Measurements from ENCODE around the gene KRTAP27-1.

The KRTAP27-1 gene

DNA sequence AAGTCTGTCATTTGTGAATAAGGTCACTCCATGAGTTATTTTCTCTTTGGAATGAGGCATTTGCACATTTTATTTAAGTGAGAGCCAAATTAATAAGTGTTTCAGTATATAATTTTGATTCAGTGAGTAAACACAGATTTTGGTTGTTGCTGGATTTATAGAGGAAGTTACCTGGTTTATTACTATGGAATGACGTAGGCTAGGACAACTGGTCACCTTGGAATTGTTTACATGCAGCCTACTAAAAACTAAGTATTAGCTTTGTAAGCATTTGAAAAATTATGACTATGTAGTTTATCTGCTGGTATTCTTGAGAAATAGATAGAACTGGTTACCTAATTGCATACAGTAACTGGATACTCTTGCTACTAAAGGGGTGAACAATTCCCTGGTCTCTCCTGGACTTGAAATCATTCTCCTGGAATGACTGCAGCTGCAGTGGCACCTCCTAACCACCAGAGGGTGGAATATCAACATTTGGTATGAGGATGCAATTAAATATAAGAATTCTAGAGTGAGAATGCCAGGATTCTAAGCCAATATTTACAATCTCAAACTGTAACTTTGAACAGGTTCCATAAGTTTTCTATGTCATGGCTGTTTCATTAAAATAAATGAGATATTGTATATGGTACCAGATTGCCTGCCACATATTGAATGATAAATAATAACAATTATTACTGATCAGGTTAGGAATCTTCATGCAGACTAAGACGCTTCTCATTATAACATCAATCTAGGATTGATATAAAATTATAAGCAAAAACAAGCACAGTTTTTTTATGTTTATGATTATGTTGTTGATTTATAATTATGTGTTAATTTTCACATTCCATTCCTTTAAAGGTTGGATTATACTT lies 3.5 kb upstream of the KRTAP27-1 start:
- no peak overlapping the region for H3K4me2 ChIP-seq (ENCODE audit: low read length)
- H2AFZ ChIP-seq = no peak overlapping the region
- H3K27ac ChIP-seq = no peak overlapping the region
- H3K27me3 ChIP-seq (ENCODE audit: control insufficient read depth, insufficient read depth, low read length) = no peaks in the 10 kb centered on the region
- H3K4me3 ChIP-seq (ENCODE audit: low read depth, low read length) = no peak overlapping the region
- TF ChIP-seq, protein P1, sequence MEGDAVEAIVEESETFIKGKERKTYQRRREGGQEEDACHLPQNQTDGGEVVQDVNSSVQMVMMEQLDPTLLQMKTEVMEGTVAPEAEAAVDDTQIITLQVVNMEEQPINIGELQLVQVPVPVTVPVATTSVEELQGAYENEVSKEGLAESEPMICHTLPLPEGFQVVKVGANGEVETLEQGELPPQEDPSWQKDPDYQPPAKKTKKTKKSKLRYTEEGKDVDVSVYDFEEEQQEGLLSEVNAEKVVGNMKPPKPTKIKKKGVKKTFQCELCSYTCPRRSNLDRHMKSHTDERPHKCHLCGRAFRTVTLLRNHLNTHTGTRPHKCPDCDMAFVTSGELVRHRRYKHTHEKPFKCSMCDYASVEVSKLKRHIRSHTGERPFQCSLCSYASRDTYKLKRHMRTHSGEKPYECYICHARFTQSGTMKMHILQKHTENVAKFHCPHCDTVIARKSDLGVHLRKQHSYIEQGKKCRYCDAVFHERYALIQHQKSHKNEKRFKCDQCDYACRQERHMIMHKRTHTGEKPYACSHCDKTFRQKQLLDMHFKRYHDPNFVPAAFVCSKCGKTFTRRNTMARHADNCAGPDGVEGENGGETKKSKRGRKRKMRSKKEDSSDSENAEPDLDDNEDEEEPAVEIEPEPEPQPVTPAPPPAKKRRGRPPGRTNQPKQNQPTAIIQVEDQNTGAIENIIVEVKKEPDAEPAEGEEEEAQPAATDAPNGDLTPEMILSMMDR (IDR thresholded peaks at IDR 0.05) = peak; percentile 63
- H3K9me3 ChIP-seq (ENCODE audit: control insufficient read depth, low read length) = no peaks in the 10 kb centered on the region
- H3K36me3 ChIP-seq (ENCODE audit: control insufficient read depth, insufficient read depth, low read length) = no peaks in the 10 kb centered on the region
- H3K9ac ChIP-seq = no peak overlapping the region
- no peaks in the 10 kb centered on the region for H3K79me2 ChIP-seq
- H3K4me1 ChIP-seq = no peaks in the 10 kb centered on the region

DNA sequence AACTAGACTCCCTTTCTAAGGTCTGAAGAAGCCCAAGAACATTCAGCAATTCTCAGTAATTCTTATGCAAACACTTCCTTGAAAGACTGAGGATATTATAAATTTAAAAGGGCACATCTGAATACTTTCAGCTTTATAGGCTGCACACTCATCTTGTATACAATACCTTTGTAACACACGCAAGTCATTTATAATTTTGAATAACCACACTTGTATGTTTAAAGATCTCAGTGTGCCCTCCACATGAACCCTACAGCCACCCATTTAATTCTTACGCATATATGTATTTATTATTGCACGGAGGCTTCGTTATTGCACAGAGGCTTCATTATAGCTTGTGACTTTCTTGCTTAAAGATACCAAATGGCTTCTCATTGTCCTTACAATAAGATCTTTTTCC lies 1.2 kb upstream of the KRTAP27-1 start:
- TF ChIP-seq, protein P1 (IDR thresholded peaks at IDR 0.05) = no peak
- H3K36me3 ChIP-seq (ENCODE audit: control insufficient read depth, insufficient read depth, low read length) = no peaks in the 10 kb centered on the region

DNA sequence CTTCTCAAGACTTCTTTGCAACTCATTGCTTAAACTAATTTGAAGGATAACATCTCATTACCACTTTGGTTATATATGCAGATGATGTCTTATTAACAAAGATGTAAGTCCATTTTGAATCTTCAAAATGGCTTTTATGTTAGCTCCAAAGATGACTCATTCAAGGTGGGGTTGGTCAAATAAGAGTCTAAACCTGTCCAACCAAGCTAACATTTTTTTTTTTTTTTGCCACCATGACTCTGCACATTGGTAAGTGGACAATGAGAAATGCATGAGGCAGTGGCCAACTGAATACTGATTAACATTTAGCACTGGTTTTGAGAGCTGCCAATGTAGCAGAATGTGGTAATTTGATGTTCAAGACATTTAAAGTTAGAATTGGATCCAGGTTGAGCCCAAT lies 278 bp upstream of the KRTAP27-1 start:
- H3K9ac ChIP-seq = no peak overlapping the region
- no peaks in the 10 kb centered on the region for H3K36me3 ChIP-seq (ENCODE audit: control insufficient read depth, insufficient read depth, low read length)
- H3K27ac ChIP-seq = no peak overlapping the region
- H3K4me1 ChIP-seq = no peaks in the 10 kb centered on the region
- no peak overlapping the region for H3K4me3 ChIP-seq (ENCODE audit: low read depth, low read length)
- H3K4me2 ChIP-seq (ENCODE audit: low read length) = no peak overlapping the region
- no peak overlapping the region for H2AFZ ChIP-seq
- H3K9me3 ChIP-seq (ENCODE audit: control insufficient read depth, low read length) = no peaks in the 10 kb centered on the region
- no peaks in the 10 kb centered on the region for H3K27me3 ChIP-seq (ENCODE audit: control insufficient read depth, insufficient read depth, low read length)
- TF ChIP-seq, protein P1 (IDR thresholded peaks at IDR 0.05) = no peak
- H3K79me2 ChIP-seq = no peaks in the 10 kb centered on the region

More for the DNA sequence above, 1.2 kb upstream of the KRTAP27-1 start:
- Histone ChIP-seq H3K27ac (no peak overlapping the region), H3K27me3 (ENCODE audit: control insufficient read depth, insufficient read depth, low read length) (no peaks in the 10 kb centered on the region), H3K9me3 (ENCODE audit: control insufficient read depth, low read length) (no peaks in the 10 kb centered on the region), H3K79me2 (no peaks in the 10 kb centered on the region), H2AFZ (no peak overlapping the region), H3K4me2 (ENCODE audit: low read length) (no peak overlapping the region), H3K4me3 (ENCODE audit: low read depth, low read length) (no peak overlapping the region), H3K4me1 (no peaks in the 10 kb centered on the region), H3K9ac (no peak overlapping the region)

DNA sequence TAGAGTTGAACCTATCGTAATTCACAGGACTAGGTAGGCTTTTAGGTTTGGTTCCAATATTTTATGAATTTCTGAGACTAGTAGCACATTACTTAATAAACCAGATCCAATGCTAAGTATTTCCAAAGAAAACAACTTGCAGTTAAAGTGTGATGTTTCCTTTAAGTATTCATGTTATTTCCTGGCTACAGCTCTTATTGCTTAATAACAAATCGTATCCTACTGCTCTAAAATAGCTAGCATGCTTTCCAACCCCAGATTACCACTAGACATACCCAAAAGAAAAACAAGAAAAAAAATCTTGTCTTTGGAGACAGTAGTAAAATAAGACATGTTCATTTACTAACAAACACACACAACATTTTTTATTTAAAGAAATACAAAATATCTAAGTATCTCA lies 898 bp downstream of the KRTAP27-1 start:
- Histone ChIP-seq H3K27me3 (ENCODE audit: control insufficient read depth, insufficient read depth, low read length) (no peaks in the 10 kb centered on the region), H3K27ac (no peak overlapping the region), H3K4me1 (no peaks in the 10 kb centered on the region), H3K79me2 (no peaks in the 10 kb centered on the region), H3K36me3 (ENCODE audit: control insufficient read depth, insufficient read depth, low read length) (no peaks in the 10 kb centered on the region), H3K4me3 (ENCODE audit: low read depth, low read length) (no peak overlapping the region), H3K4me2 (ENCODE audit: low read length) (no peak overlapping the region), H3K9ac (no peak overlapping the region), H3K9me3 (ENCODE audit: control insufficient read depth, low read length) (no peaks in the 10 kb centered on the region), H2AFZ (no peak overlapping the region)
- TF ChIP-seq, protein P1 (IDR thresholded peaks at IDR 0.05) = no peak

DNA sequence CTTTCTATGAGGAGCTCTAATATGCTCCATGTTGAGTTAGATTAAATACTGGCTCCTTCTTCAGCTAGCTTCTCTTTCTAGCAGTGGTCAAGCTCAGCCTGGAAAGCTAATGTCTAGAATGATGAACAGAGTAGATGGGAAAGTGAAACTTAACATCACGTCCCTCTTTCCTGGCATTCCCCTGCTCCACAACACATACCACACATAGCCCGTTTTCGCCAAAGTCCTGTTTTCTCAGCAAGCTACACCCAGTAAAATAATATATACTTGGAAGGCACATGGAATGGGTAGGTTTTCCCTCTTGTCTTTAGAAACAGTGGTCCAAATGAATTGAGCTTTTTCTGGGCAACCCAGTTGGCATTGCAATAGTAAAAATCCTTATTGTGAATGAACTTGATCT lies 3.8 kb downstream of the KRTAP27-1 start:
- no peak overlapping the region for H3K4me2 ChIP-seq (ENCODE audit: low read length)
- TF ChIP-seq, protein P1 (IDR thresholded peaks at IDR 0.05) = no peak
- H3K27me3 ChIP-seq (ENCODE audit: control insufficient read depth, insufficient read depth, low read length) = no peaks in the 10 kb centered on the region
- no peak overlapping the region for H3K4me3 ChIP-seq (ENCODE audit: low read depth, low read length)
- H3K79me2 ChIP-seq = no peaks in the 10 kb centered on the region
- H3K36me3 ChIP-seq (ENCODE audit: control insufficient read depth, insufficient read depth, low read length) = no peaks in the 10 kb centered on the region
- no peaks in the 10 kb centered on the region for H3K4me1 ChIP-seq
- H2AFZ ChIP-seq = no peak overlapping the region
- H3K9ac ChIP-seq = no peak overlapping the region
- H3K27ac ChIP-seq = no peak overlapping the region
- H3K9me3 ChIP-seq (ENCODE audit: control insufficient read depth, low read length) = no peaks in the 10 kb centered on the region
